GM21367 (cell line): ENCODE results near the gene HSPBP1.
"Not testable (repeated sequence)": the region's sequence is repeated elsewhere in the genome, so short reads cannot be mapped to it uniquely, and the experiment has no call there.

Experiments used
- ATAC-seq: cut with Tn5 transposase; IDR thresholded peaks from one replicate; pipeline ENCODE4 v1.9.1; 2021; ENCODE audit not compliant: unreplicated experiment

HSPBP1 gene

GRCh38 chr19:55279770-55280643 is at the start of gene HSPBP1:
Gene HSPBP1, minus strand, starts transcription at chr19:55280110. Its CDS starts 502 bp downstream, at chr19:55279608.
- peak; percentile 61 for ATAC-seq

GRCh38 chr19:55328774-55329318 is 48.9 kb upstream of the HSPBP1 start:
- ATAC-seq = not testable (repeated sequence)

- no peak for ATAC-seq
Measured at GRCh38 chr19:55325172-55325571, 45.3 kb upstream of the HSPBP1 start, which contains the start of gene TMEM150B. Gene TMEM150B, minus strand, starts transcription at chr19:55325341. Its CDS starts 4,305 bp downstream, at chr19:55321036.

GRCh38 chr19:55324662-55325061 is 44.8 kb upstream of the HSPBP1 start:
- ATAC-seq = no peak

GRCh38 chr19:55322204-55322885 is 42.4 kb upstream of the HSPBP1 start:
- no peak for ATAC-seq

- ATAC-seq = no peak
Measured at GRCh38 chr19:55321466-55322137, 41.7 kb upstream of the HSPBP1 start.

- ATAC-seq = no peak
Measured at GRCh38 chr19:55320844-55321419, 41.0 kb upstream of the HSPBP1 start.

- ATAC-seq = no peak
Measured at GRCh38 chr19:55319785-55320184, 39.9 kb upstream of the HSPBP1 start.

GRCh38 chr19:55316646-55317045 is 36.7 kb upstream of the HSPBP1 start:
- ATAC-seq = no peak

GRCh38 chr19:55315956-55316525 is 36.1 kb upstream of the HSPBP1 start:
- no peak for ATAC-seq

- no peak for ATAC-seq
Measured at GRCh38 chr19:55314396-55314795, 34.5 kb upstream of the HSPBP1 start.

GRCh38 chr19:55312621-55313512 is 33.0 kb upstream of the HSPBP1 start:
- ATAC-seq = no peak

- no peak for ATAC-seq
Measured at GRCh38 chr19:55311797-55312196, 31.9 kb upstream of the HSPBP1 start.

GRCh38 chr19:55311397-55311796 is 31.5 kb upstream of the HSPBP1 start:
- ATAC-seq = no peak

GRCh38 chr19:55310498-55310897 is 30.6 kb upstream of the HSPBP1 start:
- no peak for ATAC-seq

GRCh38 chr19:55309448-55309847 is 29.5 kb upstream of the HSPBP1 start:
- no peak for ATAC-seq

GRCh38 chr19:55308281-55308680 is 28.4 kb upstream of the HSPBP1 start:
- no peak for ATAC-seq

- no peak for ATAC-seq
Measured at GRCh38 chr19:55306712-55307111, 26.8 kb upstream of the HSPBP1 start.

GRCh38 chr19:55305983-55306562 is 26.2 kb upstream of the HSPBP1 start:
- no peak for ATAC-seq
